HUDEP-2 (cell line): ENCODE measurements around the gene METTL24.

Experiments
- DNase-seq, 76 experiments: peaks; one replicate each; lab custom pipeline; 2025; ENCODE audit not compliant: unreplicated experiment in 76 of 76; lab: John Stamatoyannopoulos, UW

METTL24 gene

GRCh38 chr6:110357664-110358552 is at the start of gene METTL24:
METTL24 (minus strand) TSS chr6:110358349; CDS start chr6:110358272, 77 bp downstream.
- DNase-seq = no peak

GRCh38 chr6:110404607-110405006 is 46.5 kb upstream of the METTL24 start:
- no peak for DNase-seq

GRCh38 chr6:110401585-110402176 is 43.5 kb upstream of the METTL24 start:
- no peak for DNase-seq

- DNase-seq = no peak
These were observed 42.1 kb upstream of the METTL24 start for GRCh38 chr6:110400208-110400607.

GRCh38 chr6:110399219-110400071 is 41.3 kb upstream of the METTL24 start:
- no peak for DNase-seq

- DNase-seq = no peak
These were observed 40.6 kb upstream of the METTL24 start for GRCh38 chr6:110398778-110399177.

- DNase-seq = no peak
These were observed 37.1 kb upstream of the METTL24 start for GRCh38 chr6:110395221-110395620.

GRCh38 chr6:110394409-110394808 is 36.3 kb upstream of the METTL24 start:
- no peak for DNase-seq

- DNase-seq = no peak
These were observed 34.6 kb upstream of the METTL24 start for GRCh38 chr6:110392727-110393126.

- no peak for DNase-seq
These were observed 32.3 kb upstream of the METTL24 start for GRCh38 chr6:110390404-110390803.

GRCh38 chr6:110389689-110390382 is 31.7 kb upstream of the METTL24 start:
- peak in 7 of 76 experiments; percentile 3 to 26 (median 14) for DNase-seq

- DNase-seq = no peak
These were observed 29.8 kb upstream of the METTL24 start for GRCh38 chr6:110387986-110388385.

GRCh38 chr6:110385458-110385863 is 27.3 kb upstream of the METTL24 start:
- no peak for DNase-seq

GRCh38 chr6:110378552-110378951 is 20.4 kb upstream of the METTL24 start:
- no peak for DNase-seq

- DNase-seq = no peak
These were observed 10.9 kb upstream of the METTL24 start for GRCh38 chr6:110369066-110369465.

GRCh38 chr6:110368284-110368683 is 10.1 kb upstream of the METTL24 start:
- no peak for DNase-seq

- DNase-seq = no peak
These were observed 9.7 kb upstream of the METTL24 start for GRCh38 chr6:110367825-110368224.

GRCh38 chr6:110366975-110367374 is 8.8 kb upstream of the METTL24 start:
- no peak for DNase-seq

GRCh38 chr6:110366256-110366655 is 8.1 kb upstream of the METTL24 start:
- no peak for DNase-seq

- DNase-seq = no peak
These were observed 6.4 kb upstream of the METTL24 start for GRCh38 chr6:110364364-110365105.
